UCSD-AML1 (cell line): ENCODE measurements around the gene ENPP4.
"Not testable (repeated sequence)": the region's sequence is repeated elsewhere in the genome, so short reads cannot be mapped to it uniquely, and the experiment has no call there.

Experiments
- DNase-seq: peaks from one replicate; lab custom pipeline; 2025; ENCODE audit not compliant: unreplicated experiment; lab: John Stamatoyannopoulos, UW

The ENPP4 gene

DNA sequence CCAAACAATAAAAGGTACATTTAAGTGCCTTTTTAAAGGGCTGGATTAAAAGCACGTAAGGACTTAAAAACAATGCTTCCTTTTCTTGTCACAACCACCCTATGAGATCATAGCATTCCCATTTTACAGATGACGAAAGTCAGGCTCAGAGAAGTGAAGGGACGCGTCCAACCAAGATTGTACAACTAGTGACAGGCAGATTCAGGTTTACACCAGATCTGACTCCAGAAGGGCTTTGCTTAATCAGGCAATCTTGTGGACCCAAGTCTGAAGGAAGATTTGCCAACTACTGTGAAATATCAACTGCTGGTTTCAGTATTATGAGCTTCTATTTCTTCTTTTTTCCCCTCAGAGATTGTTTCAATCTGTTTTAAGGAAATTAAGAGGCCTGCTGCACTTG, 877 bp downstream of the ENPP4 start:
- no peak for DNase-seq

DNA sequence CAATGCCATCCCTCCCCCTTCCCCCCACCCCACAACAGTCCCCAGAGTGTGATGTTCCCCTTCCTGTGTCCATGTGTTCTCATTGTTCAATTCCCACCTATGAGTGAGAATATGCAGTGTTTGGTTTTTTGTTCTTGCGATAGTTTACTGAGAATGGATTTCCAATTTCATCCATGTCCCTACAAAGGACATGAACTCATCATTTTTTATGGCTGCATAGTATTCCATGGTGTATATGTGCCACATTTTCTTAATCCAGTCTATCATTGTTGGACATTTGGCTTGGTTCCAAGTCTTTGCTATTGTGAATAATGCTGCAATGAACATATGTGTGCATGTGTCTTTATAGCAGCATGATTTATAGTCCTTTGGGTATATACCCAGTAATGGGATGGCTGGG, 1.5 kb downstream of the ENPP4 start:
- DNase-seq: not testable (repeated sequence)

DNA sequence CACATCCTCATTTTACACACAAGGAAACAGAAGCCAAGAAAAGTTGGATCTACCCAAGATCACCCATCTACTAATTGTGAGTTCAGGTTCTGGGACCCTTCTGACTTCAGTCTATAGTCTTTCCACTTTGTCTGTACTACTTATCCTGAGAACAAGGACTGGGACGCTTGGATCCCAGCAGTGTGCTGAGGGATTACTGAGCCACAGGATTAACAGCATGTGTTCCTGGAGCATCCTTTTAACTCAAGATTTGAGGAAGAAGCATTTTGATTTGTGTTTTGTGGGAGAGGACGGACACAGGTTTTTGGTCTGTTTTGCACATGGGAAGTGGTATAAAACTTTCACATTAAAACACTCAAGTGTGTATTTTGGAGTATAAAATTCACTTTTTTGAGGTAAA, 4.4 kb downstream of the ENPP4 start:
- no peak for DNase-seq

DNA sequence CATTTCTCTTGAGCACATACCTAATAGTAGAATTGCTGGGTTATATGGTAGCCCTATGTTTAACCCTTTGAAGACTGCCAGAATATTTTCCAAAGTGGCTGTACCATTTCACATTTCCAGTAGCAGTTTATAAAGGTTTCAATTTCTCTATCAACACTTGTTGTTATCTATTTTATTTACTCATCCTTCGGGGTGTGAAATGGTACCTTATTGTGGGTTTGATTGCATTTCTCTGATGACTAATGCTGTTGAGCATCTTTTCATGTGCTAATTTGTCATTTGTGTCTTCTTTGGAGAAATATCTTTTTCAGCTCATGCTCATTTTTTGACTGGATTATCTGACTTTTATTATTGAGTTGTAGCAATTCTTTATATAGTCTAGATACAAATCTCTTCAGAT, 5.4 kb downstream of the ENPP4 start:
- DNase-seq: no peak

DNA sequence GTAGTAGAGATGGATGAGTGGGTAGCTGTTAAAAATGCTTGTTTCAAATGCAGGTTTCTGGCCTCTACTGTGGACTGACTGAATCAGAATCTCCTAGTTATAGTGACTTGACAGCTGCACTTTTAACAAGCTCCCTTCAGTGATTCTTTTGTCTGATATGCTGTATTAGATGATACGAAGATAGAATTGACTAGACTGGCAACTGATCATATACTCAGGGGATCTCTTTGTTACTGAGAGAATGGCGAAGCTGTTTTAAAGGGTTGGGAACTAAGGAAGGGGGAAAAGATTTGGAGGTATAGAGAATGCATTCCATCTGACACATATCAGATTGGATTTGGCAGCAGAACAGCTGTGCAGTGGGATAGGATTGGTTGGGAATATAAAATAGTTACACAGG, 7.0 kb downstream of the ENPP4 start:
- DNase-seq: no peak

DNA sequence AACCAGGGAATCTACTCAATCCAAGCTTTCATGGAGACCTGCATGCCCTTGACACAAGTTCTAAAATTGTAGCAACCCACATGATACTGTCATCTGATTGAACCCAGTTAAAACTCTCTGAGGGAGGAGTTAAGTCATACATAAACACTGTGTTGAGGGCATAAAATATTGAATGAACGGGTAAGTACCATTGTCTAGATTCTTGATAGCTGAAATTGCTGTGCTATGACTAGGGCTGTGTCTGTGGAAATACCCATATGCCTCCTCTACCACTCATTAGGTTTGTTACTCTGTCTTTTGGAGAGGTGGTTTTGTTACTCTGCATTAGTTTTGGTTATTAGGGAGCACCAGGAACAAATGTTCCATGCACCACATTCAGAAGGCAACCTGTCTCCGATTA, 7.6 kb downstream of the ENPP4 start:
- DNase-seq: no peak

DNA sequence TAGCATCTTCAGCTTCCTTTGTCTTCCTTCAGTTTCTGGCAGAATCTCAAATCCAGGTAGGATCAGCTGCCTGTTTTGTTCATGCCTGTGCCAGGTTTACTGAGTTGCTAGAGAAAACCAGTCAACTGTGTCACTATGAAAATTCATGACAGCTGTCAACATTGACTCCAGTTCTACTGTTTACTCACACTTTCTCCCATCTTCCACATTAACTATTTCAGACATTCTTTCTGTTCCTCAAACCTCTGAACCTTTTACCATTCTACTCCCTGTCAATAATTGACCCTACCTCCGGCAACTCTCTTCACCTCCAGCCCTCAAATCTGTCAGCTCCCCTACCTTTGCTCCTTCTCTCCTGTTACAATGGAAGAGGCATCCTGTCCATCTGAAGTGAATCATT, 8.5 kb downstream of the ENPP4 start:
- DNase-seq: no peak

DNA sequence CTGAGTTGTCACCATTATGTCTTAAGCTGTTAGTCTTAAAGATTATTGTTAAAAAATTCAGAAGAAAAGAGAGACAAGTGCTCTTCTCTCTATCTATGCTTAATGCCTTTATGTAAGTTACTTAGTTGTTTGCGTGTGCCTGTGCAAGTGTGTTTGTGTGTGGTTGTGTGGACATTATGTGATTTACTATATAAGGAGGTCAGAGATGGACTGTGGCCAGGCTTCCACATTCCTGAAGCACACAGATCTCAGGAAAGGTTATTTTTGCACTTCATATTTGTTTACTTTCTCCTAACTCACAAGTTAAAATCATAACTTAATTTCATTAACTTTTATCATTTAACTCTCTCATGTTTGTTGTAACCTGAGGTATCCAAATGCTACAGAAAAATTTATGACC, 14.5 kb downstream of the ENPP4 start:
- DNase-seq: no peak

DNA sequence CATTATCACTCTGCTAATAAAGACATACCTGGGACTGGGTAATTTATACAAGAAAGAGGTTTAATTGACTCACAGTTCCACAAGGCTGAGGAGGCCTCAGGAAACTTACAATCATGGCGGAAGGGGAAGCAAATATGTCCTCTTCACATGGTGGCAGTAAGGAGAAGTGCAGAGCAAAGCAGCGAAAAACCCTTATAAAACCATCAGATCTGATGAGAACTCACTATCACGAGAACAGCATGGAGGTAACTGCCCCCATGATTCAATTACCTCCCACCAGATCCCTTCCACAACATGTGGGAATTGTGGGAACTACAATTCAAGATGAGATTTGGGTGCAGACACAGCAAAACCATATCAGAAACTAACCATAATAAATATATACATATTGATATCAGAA, 19.3 kb downstream of the ENPP4 start:
- DNase-seq: not testable (repeated sequence)

DNA sequence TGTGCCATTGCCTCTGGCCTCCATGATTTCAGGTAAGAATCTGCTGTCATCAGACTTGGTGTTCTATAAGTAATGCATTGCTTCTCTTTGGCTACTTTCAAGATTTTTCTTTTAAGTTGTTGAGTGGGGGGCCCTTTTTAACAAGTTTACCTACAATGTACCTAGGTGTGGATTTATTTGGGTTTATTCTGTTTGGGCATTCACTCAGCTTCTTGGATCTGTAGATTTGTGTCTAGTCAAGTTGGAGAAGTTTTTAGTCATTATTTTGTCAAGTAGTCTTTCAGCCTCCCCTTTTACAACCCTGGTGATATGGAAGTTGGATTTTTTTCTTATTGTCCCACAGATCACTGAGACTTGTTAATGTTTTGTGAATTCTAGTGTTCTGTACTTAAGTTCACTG, 26.9 kb downstream of the ENPP4 start:
- no peak for DNase-seq

DNA sequence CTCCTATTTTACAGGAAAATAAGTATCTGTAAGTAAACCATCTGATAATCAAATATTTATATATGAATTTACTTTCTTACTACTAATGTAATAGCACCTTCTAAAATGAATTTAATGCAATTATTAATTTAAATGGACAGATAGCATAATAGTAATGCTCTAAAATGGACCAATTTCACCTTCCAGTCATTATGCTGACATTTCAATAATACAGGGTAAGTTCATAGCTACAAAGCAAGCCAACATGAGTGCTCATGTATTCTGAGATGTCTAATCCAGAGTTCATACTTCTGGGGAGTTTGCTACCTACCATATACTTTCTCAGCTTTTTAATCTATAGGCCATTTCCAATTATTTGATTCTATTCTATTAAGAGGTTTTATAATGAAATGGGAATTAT, 29.4 kb downstream of the ENPP4 start:
- no peak for DNase-seq

DNA sequence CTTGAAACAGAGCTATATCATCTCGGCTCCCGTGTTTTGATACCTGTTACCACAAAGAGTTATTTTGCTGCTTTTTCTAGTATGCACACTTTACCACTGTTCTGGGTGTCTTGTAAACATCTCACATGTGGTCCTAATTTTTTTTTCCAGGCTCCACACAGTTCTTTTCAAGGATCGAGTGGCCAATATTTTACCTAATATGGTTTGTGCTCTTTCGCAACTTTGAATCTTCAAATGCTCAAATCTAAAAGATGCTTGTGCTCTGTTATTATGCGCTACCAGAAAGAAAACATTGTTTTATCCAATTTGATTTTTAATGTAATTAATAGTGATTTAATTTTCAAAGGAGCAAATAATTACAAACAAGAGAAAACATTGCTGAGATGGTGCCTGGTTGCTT, 30.3 kb downstream of the ENPP4 start:
- no peak for DNase-seq

DNA sequence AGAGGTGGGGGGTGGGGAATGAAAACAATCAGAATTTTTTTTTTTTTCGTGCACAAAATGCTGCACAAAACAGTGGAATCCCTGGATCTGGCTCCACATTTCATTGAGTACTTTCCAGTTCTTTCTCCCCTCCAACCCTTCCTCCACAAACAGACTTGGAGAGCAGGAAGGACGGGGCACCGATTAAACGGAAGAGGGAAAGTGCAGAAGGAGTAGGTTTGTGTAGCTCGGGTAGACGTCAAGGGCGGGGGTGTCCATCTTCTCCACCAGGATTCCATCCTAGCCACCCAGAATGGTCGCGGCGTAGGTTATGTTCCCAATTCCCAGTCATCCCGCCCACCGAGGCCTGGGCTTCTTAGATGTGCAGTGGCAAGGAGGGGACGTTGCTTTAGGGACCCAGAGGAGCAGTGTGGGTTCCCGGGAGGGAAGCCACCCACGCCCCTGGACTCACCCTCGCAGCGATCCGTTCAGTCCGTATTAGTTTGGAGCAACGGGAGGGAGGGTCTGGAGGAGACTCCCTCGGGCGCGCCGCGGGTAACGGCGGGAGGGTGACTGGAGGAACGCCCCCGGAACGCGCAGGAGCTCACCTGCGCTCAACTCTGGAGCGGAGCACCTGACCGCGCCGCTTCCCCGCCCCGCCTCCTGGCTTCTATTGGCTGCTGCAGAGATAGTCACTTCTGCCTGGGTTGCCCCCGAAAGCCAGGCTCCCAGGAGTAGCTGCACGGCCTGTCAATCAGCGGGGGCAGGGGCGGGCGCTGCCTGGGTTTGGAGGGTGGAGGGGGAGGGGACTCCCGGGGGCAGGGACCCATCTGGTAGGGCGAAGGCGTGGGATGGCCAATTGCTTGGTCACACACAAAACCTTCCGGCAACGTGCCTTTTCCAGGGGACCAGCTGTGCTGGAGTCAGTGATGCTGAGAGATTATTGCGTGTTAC, 40.8 kb downstream of the ENPP4 start, which contains the start of gene ENPP5:
Gene ENPP5 (minus strand): TSS at position 624 of the 933 bp plus-strand sequence. CDS start 2,718 bp downstream, outside the sequence.
- no peak for DNase-seq

DNA sequence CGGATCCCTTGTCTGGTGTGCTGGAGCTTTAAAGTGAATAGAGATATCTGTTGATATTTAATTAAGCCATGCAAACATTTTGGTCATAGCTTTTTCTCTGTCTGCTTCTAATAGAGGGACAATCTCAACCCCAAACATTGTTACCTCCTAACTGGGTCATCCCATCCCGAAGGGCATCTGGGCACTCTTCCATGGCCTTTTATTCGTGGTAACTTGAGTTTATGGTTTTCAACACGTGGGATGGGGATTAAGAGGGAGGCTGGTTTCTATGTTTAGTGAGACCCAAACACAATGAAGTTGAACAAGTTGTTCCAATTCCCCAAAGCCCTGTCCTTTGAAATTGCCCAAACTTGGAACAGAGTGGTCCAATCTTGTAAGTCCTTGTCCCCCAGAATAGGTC, 42.4 kb downstream of the ENPP4 start:
- DNase-seq: no peak

DNA sequence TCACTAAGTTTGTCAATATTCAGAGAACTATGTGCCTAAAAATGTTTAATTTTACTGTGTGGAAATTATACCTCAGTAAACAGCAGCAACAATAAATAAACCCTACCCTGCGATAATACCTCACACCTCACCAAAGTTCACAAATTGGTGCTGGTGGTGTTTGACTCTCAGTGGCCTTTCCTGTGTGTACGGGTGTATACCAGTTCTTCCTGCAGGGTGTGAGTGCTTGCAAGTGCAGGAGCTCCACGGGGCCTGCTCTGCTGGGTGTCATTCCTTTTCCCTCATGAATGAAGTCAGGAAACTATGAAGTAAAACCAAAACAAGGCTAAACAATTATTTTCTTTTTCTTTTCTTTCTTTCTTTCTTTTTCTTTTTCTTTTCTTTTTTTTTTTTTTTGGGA, 45.1 kb downstream of the ENPP4 start:
- no peak for DNase-seq

DNA sequence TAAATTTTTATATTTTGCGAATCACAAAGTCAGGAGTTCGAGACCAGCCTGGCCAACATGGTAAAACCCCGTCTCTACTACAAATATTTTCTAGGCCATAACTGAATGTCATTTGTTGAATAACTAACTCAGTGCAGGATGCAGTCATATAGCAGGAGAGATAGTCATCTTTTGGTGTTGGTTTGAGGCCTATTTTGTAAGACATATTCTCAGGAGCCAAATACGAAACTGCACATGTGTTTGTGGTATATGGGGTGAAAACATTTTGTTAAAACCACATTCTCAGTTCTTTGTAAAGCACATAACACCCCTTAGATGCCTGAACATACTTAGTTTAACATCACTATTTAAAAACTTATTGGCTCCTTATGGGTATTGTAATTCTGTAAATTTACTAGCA, 45.7 kb downstream of the ENPP4 start:
- no peak for DNase-seq

DNA sequence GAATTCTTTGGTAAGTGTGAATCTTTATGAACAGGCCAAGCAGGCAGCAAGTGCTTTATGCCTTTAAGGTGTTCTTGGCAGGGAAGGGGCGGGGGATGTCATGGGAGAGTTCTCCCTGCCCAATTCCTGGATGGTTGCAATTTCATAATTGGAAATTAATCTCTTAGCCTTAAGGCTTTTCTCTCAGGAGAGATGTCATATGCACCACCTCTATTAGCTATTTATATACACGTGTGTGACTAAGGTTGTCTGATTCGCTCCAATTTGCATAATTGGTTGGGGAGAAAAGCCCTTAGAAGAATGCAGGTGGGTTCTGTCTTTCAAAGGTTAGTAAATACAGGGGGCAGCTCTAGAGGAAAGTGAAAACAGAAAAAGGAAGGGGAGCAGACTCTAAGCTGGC, 46.2 kb downstream of the ENPP4 start:
- no peak for DNase-seq

DNA sequence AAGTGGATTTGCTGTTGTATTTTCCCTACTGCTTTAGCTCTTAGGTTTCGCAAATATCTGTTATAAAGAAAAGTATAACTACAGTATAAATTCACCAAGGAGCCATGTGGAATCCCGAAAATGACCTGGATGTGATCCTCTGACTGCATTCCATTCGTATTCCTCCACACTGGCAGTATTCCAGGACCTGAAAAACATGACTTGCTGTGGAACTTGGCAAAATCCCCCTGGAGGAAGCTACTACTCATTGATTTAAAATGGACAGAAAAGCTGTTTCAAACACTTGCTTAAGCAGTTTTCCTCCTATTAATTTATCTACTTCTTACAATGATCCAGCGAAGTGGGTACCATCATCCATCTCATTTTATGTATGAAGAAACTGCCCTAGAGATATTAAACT, 54.3 kb downstream of the ENPP4 start:
- no peak for DNase-seq

DNA sequence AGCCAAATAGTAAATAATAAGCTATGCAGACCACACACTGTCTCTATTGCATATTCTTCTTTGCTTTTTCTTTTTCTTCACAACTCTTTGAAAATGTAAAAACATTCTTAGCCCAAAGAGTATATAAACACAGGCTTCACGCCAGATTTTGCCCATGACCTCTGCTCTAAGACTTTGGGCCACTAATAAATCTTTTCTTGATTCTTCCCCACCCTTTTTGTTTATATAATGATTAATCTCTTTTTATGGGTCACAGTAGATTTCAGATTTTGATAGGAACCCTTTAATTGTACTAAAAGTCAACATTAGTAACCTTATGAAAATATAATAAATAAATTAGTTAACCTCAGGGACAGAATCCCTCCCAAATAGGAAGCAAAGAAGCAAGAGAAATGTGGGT, 56.8 kb downstream of the ENPP4 start:
- no peak for DNase-seq

DNA sequence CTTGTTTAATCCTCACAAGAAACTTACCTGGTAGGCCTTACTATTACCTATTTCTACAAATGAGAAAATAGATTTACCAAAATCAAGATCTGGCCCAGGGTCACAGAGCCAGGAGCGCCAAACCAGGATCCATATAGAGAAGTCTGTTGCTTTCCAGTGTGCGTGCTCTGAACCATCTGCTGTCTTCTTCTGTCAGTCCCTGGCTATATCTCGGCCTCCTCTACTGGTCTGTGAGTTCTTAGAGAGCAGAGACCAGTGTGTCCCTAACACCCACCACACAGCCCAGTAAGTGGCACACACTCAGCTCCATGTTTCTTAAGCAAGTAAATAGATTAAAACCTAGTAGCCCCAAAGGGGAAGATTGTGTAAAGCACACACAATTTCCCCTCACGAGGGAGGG, 59.9 kb downstream of the ENPP4 start:
- DNase-seq: no peak

DNA sequence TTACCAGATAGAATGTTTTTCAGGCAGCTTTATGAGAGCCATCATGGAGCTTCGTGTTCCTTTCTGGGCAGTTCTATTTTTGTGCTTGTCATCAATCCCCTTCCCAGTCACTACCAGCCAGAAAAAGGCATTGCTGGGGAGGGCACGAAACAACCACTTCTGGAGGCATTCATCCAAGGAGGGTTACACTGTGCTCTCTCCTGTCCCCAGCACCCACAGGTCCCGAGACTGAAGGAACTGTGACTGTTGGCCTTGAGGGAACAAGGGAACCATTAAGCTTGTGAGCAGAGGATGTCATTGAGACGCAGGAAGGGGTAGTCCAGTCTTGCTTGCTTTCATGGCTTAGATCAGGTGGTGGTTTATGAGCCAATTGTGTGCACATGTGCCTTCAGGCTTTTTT, 61.1 kb downstream of the ENPP4 start:
- DNase-seq: no peak

DNA sequence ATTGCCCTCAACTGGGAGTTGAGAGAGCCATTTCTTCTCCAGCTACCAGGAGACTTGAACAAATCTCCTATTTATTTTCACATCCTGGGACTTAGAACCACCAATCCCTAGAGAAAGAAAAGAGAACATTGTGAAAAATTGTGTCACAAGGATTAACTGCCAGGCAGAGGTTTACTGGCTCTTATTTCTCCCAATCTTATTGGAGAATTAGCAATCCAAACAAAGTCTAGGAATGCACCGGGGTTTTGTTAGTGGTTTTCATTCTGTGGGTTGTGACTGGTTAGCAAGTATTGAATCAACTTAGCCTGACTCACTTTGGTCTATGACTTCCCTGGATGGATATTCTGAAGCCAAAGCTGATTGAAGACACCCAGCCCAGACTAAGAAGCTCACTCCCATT, 62.2 kb downstream of the ENPP4 start:
- DNase-seq: no peak
